IMR-90 (cell line): ENCODE data around the gene PXMP2. TPM values are rescaled to one million over a fixed set of nuclear protein-coding genes. Genes with fewer than 3 reads are reported as not detected.

ENCODE experiments used
- ATAC-seq: fragments of 200-7000 bp; cut with Tn5 transposase; 2 replicates; pipeline ENCODE4 v1.9.1; 2020; ENCODE audit warnings: low read depth, mild to moderate bottlenecking, moderate library complexity
- BruUV-seq: library from RNA; stranded (reverse); fragments of 400-500 nt; replicated peaks from 2 replicates; lab custom pipeline; 2021; lab: Mats Ljungman, UMichigan
- CTCF ChIA-PET: fragments of 300-600 bp; formaldehyde crosslinking; extraction: SDS; loops from one replicate; lab custom pipeline; 2021; ENCODE audit warnings: antibody characterized with exemption; lab: Yijun Ruan, JAX
- POLR2A ChIA-PET: fragments of 300-600 bp; sonication (Branson Sonifier 250); formaldehyde crosslinking; loops from one replicate; lab custom pipeline; 2022; ENCODE audit warnings: antibody characterized with exemption; ENCODE audit not compliant: unreplicated experiment; lab: Charles Lee
- DNase-seq: peaks from one replicate; pipeline ENCODE4 v3.0.0; 2013
- H2AFZ ChIP-seq: replicated peaks from 2 replicates; pipeline ENCODE3; 2013; ENCODE audit warnings: low read length, mild to moderate bottlenecking; ENCODE audit not compliant: poor library complexity
- H2AK5ac ChIP-seq: 2 replicates; pipeline ENCODE4 v1.6.1; 2013; ENCODE audit warnings: low read depth, low read length, inconsistent platforms
- H2AK9ac ChIP-seq: replicated peaks from 2 replicates; pipeline ENCODE3; 2013; ENCODE audit warnings: mild to moderate bottlenecking, low read depth, low read length, moderate library complexity; ENCODE audit not compliant: poor library complexity
- H2BK120ac ChIP-seq: 2 replicates; pipeline ENCODE4 v1.6.1; 2013; ENCODE audit warnings: low read depth, low read length, inconsistent platforms
- H2BK15ac ChIP-seq: 3 replicates; pipeline ENCODE4 v1.6.1; 2013; ENCODE audit warnings: low read depth, low read length, inconsistent platforms
- H2BK20ac ChIP-seq: 2 replicates; pipeline ENCODE4 v1.6.1; 2013; ENCODE audit warnings: low read depth, mild to moderate bottlenecking, inconsistent platforms, low read length, moderate library complexity
- H2BK5ac ChIP-seq: 2 replicates; pipeline ENCODE4 v1.6.1; 2013; ENCODE audit warnings: mild to moderate bottlenecking, low read depth, low read length, inconsistent platforms; ENCODE audit not compliant: poor library complexity, severe bottlenecking
- H3K14ac ChIP-seq: replicated peaks from 2 replicates; pipeline ENCODE4 v1.6.1; 2013; ENCODE audit warnings: low read depth, low read length, inconsistent platforms
- H3K18ac ChIP-seq: 2 replicates; pipeline ENCODE4 v1.6.1; 2013; ENCODE audit warnings: low read depth, low read length, control low read depth
- H3K23ac ChIP-seq: 2 replicates; pipeline ENCODE4 v1.6.1; 2013; ENCODE audit warnings: low read depth, low read length, inconsistent platforms
- H3K27ac ChIP-seq: 2 replicates; pipeline ENCODE4 v1.5.1; 2013; ENCODE audit warnings: mild to moderate bottlenecking, control low read depth, low read length; ENCODE audit not compliant: insufficient read depth
- H3K27me3 ChIP-seq: 2 replicates; pipeline ENCODE4 v1.6.1; 2013; ENCODE audit warnings: low read length; ENCODE audit not compliant: control insufficient read depth, insufficient read depth
- H3K36me3 ChIP-seq: 2 replicates; pipeline ENCODE4 v1.6.1; 2013; ENCODE audit warnings: low read length, mixed read lengths; ENCODE audit not compliant: control insufficient read depth, insufficient read depth
- H3K4ac ChIP-seq: 2 replicates; pipeline ENCODE4 v1.6.1; 2013; ENCODE audit warnings: low read depth, low read length, inconsistent platforms
- H3K4me1 ChIP-seq: 2 replicates; pipeline ENCODE4 v1.6.1; 2013; ENCODE audit warnings: low read length, mixed read lengths; ENCODE audit not compliant: control insufficient read depth, insufficient read depth
- H3K4me2 ChIP-seq: 2 replicates; pipeline ENCODE4 v1.6.1; 2013; ENCODE audit warnings: low read depth, mild to moderate bottlenecking, control low read depth, low read length, moderate library complexity
- H3K4me3 ChIP-seq: 2 replicates; pipeline ENCODE4 v1.5.1; 2013; ENCODE audit warnings: low read depth, mild to moderate bottlenecking, control low read depth, low read length, moderate library complexity; ENCODE audit not compliant: insufficient read depth
- H3K56ac ChIP-seq: 2 replicates; pipeline ENCODE4 v1.6.1; 2013; ENCODE audit warnings: low read length, inconsistent platforms; ENCODE audit not compliant: insufficient read depth; ENCODE audit errors: extremely low read depth
- H3K79me1 ChIP-seq, 2 experiments: 2 replicates each; pipeline ENCODE4 v1.6.1; 2013; ENCODE audit warnings: low read length in 2 of 2, inconsistent platforms in 1 of 2, low read depth in 1 of 2
- H3K9ac ChIP-seq: 2 replicates; pipeline ENCODE4 v1.6.1; 2013; ENCODE audit warnings: low read depth, low read length, control low read depth
- H3K9me1 ChIP-seq: 2 replicates; pipeline ENCODE4 v1.6.1; 2013; ENCODE audit warnings: low read length, inconsistent platforms; ENCODE audit not compliant: insufficient read depth
- H3K9me3 ChIP-seq: 2 replicates; pipeline ENCODE4 v1.6.1; 2013; ENCODE audit warnings: low read length; ENCODE audit not compliant: control insufficient read depth, insufficient read depth
- H4K20me1 ChIP-seq: 2 replicates; pipeline ENCODE4 v1.6.1; 2013; ENCODE audit warnings: low read length, inconsistent platforms; ENCODE audit not compliant: insufficient read depth
- H4K5ac ChIP-seq: 2 replicates; pipeline ENCODE4 v1.6.1; 2013; ENCODE audit warnings: mild to moderate bottlenecking, low read depth, low read length, control low read depth
- H4K8ac ChIP-seq, 2 experiments: 2 replicates each; pipeline ENCODE4 v1.6.1; 2013; ENCODE audit warnings: low read depth in 2 of 2, low read length in 2 of 2, control low read depth in 1 of 2, inconsistent platforms in 1 of 2
- H4K91ac ChIP-seq: 2 replicates; pipeline ENCODE4 v1.6.1; 2013; ENCODE audit warnings: low read depth, low read length, inconsistent platforms; ENCODE audit not compliant: insufficient read depth
- ELK1 ChIP-seq: fragments of 150-350 bp; IDR thresholded peaks from 2 replicates; pipeline ENCODE4 v1.6.1; 2016; ENCODE audit warnings: low read depth, mild to moderate bottlenecking, low read length, moderate library complexity, borderline replicate concordance
- MXI1 ChIP-seq: IDR thresholded peaks from 2 replicates; pipeline ENCODE4 v1.6.1; 2012; ENCODE audit warnings: low read depth, mild to moderate bottlenecking, low read length, moderate library complexity, borderline replicate concordance
- RAD21 ChIP-seq: IDR thresholded peaks from 2 replicates; pipeline ENCODE4 v1.6.1; 2012; ENCODE audit warnings: low read length, improper control_type of control experiment
- RCOR1 ChIP-seq: IDR thresholded peaks from 2 replicates; pipeline ENCODE4 v1.6.1; 2012; ENCODE audit warnings: mild to moderate bottlenecking, low read length, improper control_type of control experiment; ENCODE audit not compliant: insufficient replicate concordance
- WGBS, 2 experiments: methylation state at CpG; one replicate each; pipeline versions ENCODE4 v1.1.5 to v1.1.7; 2013; ENCODE audit warnings: missing lambda C conversion rate in 2 of 2; ENCODE audit not compliant: insufficient read length in 1 of 2; ENCODE audit errors: extremely low coverage in 2 of 2; 5-methylcytosine and 5-hydroxymethylcytosine counted together
- dilution Hi-C: fragments of 300-500 bp; cut with HindIII; formaldehyde crosslinking; loops from one replicate; pipeline ENCODE4 v1.14.3; 2018; ENCODE audit warnings: low sequenced_read_pairs; ENCODE audit not compliant: unreplicated experiment
- in situ Hi-C: fragments of 300-500 bp; cut with MboI; formaldehyde crosslinking; loops from 3 replicates; pipeline ENCODE4 v1.14.3; 2019; ENCODE audit warnings: low sequenced_read_pairs, inconsistent platforms, mixed read lengths
- intact Hi-C: fragments of 100-400 bp; cut with micrococcal nuclease; formaldehyde crosslinking; loops from 2 replicates; pipeline ENCODE4 v1.10.0; 2022
- polyA plus RNA-seq, 3 experiments: library from polyadenylated mRNA; depleted of rRNA; stranded (reverse); fragments of >200 nt; gene quantifications; 2 replicates each; pipeline ENCODE4 v1.2.3, GENCODE V29; 2012; ENCODE audit warnings: low replicate concordance in 1 of 3
- total RNA-seq: library from RNA; depleted of rRNA; stranded (reverse); fragments of >200 nt; gene quantifications from 2 replicates; pipeline ENCODE4 v1.2.3, GENCODE V29; 2012

The PXMP2 gene
- total and polyA plus RNA-seq, 2 of the 4 experiments (the other 2 are of a cell fraction) = 10.9 to 20.1 TPM

- Histone ChIP-seq H3K56ac (no peak overlapping the region), H3K9me1 (no peaks in the 10 kb centered on the region), H3K27me3 (no peaks in the 10 kb centered on the region), H3K4me2 (no peak overlapping the region), H3K9ac (no peak overlapping the region), H2BK20ac (no peak overlapping the region), H2AK9ac (peak overlapping the region; percentile 85), H4K20me1 (peaks cover 34% of the 10 kb centered on the region), H3K18ac (no peak overlapping the region), H2AK5ac (no peak overlapping the region), H3K79me1 (peaks cover 31 to 57% of the 10 kb centered on the region in 2 experiments), H3K23ac (no peak overlapping the region), H3K9me3 (no peaks in the 10 kb centered on the region), H3K4me1 (no peaks in the 10 kb centered on the region), H3K14ac (no peak overlapping the region), H2AFZ (no peak overlapping the region), H2BK5ac (no peak overlapping the region), H4K8ac (no peak overlapping the region), H2BK120ac (no peak overlapping the region), H3K4ac (no peak overlapping the region), H4K91ac (no peak overlapping the region), H4K5ac (no peak overlapping the region), H3K27ac (no peak overlapping the region), H3K4me3 (no peak overlapping the region), H2BK15ac (no peak overlapping the region), H3K36me3 (peaks cover 63% of the 10 kb centered on the region)
- dilution Hi-C loops (no loop called here), intact Hi-C loops (no loop called here), in situ Hi-C loops (no loop called here)
- 92% methylated on average over 23 of the region's 30 CpGs; no CpG with 5 or more reads in 1 of the 2 experiments for WGBS, 2 experiments
- ATAC-seq (no peak), DNase-seq (no peak)
- TF ChIP-seq RAD21 (no peak), ELK1 (no peak), RCOR1 (no peak), MXI1 (no peak)
- ChIA-PET POLR2A (no interaction called here), CTCF (interaction anchor here (0.5 kb wide), 1 partner anchor 9 kb away, joined by 5 read pairs; no protein-coding TSS in a partner anchor)
- no TSS peak for BruUV-seq
These were observed 37.3 kb downstream of the PXMP2 start for GRCh38 chr12:132724506-132725241.
